Measurements from ENCODE around the gene CHD6. TPM values are rescaled to one million over a fixed set of nuclear protein-coding genes. Genes with fewer than 3 reads are reported as not detected.
A peak's percentile ranks its signal among the peaks of the same experiment; 100 is the strongest.

The CHD6 gene
- total RNA-seq, 4 donors from 2014 or later: 32.5 to 37.7 (median 35.0) TPM

DNA sequence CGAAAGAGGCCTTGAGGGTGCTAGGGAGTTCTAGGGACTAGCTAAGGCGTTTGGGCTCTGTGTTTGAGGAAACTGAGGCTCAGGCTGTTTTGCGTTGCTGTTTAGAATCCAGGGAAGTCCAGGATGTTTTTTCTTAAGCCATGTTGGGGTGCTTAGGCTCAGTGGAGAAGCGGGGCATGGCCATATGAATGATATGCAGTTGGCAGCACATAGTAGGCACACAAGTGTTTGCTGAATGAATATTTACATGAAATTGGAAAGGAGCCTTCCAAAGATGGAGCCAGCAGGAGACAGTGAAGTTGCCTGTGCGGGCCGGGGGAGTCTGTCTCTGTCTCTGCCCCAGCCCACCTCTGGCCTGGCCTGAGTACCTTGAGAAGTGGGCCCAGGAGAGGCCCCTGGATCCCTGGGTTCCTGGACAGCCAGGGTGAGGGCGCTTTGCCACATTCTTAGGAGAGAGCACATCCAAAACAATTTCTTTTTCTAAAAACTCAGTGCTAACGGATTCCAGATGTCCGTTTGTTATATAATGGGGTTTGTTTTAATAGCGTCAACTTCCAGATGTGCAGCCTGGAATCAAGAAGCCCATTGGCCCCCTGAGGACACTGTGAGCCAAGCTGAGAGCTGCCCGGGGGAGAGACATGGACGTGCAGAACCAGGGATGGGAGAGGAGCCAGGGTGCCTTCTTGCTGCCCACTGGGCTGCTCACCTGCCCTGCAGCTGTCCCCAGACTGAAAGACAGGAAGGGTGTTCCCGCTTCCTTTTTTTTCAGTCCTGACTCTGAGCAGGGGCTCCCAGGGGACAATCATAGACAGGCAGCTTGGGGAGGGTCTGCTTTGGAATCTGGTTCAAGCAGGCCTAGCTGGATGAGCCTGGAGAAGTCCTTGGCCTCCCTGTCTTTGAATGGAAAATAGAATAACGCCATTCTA is 231.4 kb downstream of the CHD6 start:
- peak overlapping the region in 1 of 4 donors; percentile 11 for H3K27ac ChIP-seq (replicated peaks in 1 of 4)

DNA sequence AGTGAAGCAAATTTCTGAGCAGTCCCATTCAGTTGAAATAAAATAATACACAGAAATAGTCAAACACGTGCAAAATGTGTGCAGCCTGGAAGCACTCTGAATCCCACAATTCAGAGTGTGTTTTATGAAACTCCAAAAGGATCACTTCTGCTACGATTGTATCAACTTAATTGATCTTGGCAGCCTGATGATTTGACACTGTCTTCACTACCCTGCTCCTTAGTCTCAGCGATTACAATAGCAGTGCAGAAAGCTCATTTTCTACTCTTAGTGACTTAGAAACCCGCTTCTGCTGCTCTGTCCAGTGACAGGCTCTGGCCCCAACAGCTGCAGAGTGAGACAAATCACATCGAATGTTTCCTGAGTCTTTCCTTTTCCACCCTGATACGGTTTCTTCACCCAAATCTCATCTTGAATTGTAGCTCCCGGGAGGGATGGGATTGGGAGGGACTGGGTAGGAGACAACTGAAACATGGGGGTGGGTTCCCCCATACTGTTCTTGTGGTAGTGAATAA is 235.3 kb downstream of the CHD6 start:
- Histone ChIP-seq H3K9me3 (no peaks in the 10 kb centered on the region), H3K27ac (replicated peaks in 1 of 4) (no peak overlapping the region), H3K27me3 (peaks cover 0 to 10% (median 0%) of the 10 kb centered on the region in 4 donors), H3K36me3 (no peaks in the 10 kb centered on the region), H3K4me1 (peaks cover 11 to 15% (median 13%) of the 10 kb centered on the region in 4 donors), H3K4me3 (no peak overlapping the region)
- intact Hi-C loops (cut with DNase I): no loop called here
- TF ChIP-seq POLR2A (IDR thresholded peaks at IDR 0.05; ENCODE audit: low read depth) (no peak), EP300 (IDR thresholded peaks at IDR 0.05) (no peak), CTCF (IDR thresholded peaks at IDR 0.05) (no peak), POLR2AphosphoS5 (IDR thresholded peaks at IDR 0.05) (no peak)
- DNase-seq (ENCODE audit: extremely low spot score): no peak
- WGBS: 67% methylated on average over 7 of the region's 7 CpGs

More for the DNA sequence above, 231.4 kb downstream of the CHD6 start:
- intact Hi-C loops (cut with DNase I): no loop called here
- no peaks in the 10 kb centered on the region for H3K36me3 ChIP-seq
- H3K9me3 ChIP-seq: no peaks in the 10 kb centered on the region
- peaks cover 11 to 19% (median 15%) of the 10 kb centered on the region in 4 donors for H3K4me1 ChIP-seq
- no peak for DNase-seq (ENCODE audit: extremely low spot score)
- no peak overlapping the region for H3K4me3 ChIP-seq
- peaks cover 0 to 4% (median 0%) of the 10 kb centered on the region in 4 donors for H3K27me3 ChIP-seq
- WGBS: 70% methylated on average over 13 of the region's 14 CpGs
- TF ChIP-seq CTCF (IDR thresholded peaks at IDR 0.05) (no peak), POLR2AphosphoS5 (IDR thresholded peaks at IDR 0.05) (no peak), EP300 (IDR thresholded peaks at IDR 0.05) (no peak), POLR2A (IDR thresholded peaks at IDR 0.05; ENCODE audit: low read depth) (no peak)

DNA sequence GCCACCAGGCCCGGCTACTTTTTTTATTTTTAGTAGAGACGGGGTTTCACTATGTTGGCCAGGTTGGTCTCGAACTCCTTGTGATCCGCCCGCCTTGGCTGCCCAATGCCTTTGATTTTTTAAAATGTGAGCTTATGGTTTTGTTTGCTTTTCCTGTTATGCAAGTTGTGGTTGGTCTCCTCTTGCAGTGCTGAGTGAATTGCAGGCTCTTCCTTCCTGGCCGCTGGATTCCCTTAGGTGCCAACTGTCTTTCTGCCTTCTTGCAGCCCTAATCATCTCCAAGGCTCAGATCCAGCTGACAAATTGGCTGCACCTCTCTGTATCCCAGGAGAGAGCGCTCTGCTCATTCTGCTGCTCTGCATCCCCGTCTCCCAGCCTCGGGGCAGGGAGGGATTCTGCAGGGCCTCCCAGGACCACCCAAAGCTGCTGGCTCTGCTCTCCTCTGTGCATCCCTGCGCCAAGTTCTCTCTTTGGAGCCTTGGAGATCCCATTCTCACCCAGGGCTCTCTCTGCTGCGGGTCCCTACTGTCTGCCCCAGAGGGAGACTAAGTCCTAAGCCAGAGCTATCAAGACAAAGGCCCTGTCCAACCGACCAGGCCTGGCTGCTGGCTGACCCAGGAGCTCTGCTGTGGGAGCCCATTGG is 237.5 kb downstream of the CHD6 start:
- H3K27me3 ChIP-seq: peaks cover 0 to 12% (median 0%) of the 10 kb centered on the region in 4 donors

DNA sequence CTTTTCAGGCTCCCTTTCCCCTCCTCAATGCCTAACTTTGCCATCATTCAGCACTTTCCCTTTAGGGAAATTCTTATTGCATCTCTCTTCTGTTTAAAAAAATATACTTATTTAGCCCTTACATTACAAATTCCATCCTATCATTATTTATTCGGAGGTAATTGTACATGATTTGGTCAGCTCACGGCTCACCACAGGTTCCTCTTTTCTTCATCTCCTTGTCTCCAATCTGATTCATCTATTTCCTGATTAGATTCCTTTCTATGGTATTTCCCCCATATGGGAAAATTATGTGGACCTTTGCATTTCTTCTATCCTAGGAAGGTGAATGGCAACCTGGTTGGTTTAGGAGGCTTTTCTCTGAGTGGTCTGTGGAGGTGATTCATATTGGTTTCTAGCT is 238.6 kb downstream of the CHD6 start:
- WGBS: 83% methylated on average over 2 of the region's 2 CpGs

More for the DNA sequence above, 237.5 kb downstream of the CHD6 start:
- no peaks in the 10 kb centered on the region for H3K36me3 ChIP-seq
- no peak for DNase-seq (ENCODE audit: extremely low spot score)
- TF ChIP-seq POLR2A (IDR thresholded peaks at IDR 0.05; ENCODE audit: low read depth) (no peak), POLR2AphosphoS5 (IDR thresholded peaks at IDR 0.05) (no peak), CTCF (IDR thresholded peaks at IDR 0.05) (no peak), EP300 (IDR thresholded peaks at IDR 0.05) (no peak)
- no peaks in the 10 kb centered on the region for H3K9me3 ChIP-seq
- no peak overlapping the region for H3K27ac ChIP-seq (replicated peaks in 1 of 4)
- no peak overlapping the region for H3K4me3 ChIP-seq
- WGBS: 67% methylated on average over 11 of the region's 12 CpGs
- intact Hi-C loops (cut with DNase I): no loop called here
- no peaks in the 10 kb centered on the region for H3K4me1 ChIP-seq

More for the DNA sequence above, 238.6 kb downstream of the CHD6 start:
- H3K9me3 ChIP-seq: no peaks in the 10 kb centered on the region
- TF ChIP-seq CTCF (IDR thresholded peaks at IDR 0.05) (no peak), POLR2AphosphoS5 (IDR thresholded peaks at IDR 0.05) (no peak), EP300 (IDR thresholded peaks at IDR 0.05) (no peak), POLR2A (IDR thresholded peaks at IDR 0.05; ENCODE audit: low read depth) (no peak)
- no peak overlapping the region for H3K4me3 ChIP-seq
- intact Hi-C loops (cut with DNase I): no loop called here
- no peaks in the 10 kb centered on the region for H3K4me1 ChIP-seq
- peaks cover 0 to 13% (median 0%) of the 10 kb centered on the region in 4 donors for H3K27me3 ChIP-seq
- no peak overlapping the region for H3K27ac ChIP-seq (replicated peaks in 1 of 4)
- no peak for DNase-seq (ENCODE audit: extremely low spot score)
- no peaks in the 10 kb centered on the region for H3K36me3 ChIP-seq

Data from esophagus muscularis mucosa (tissue), 4 donors.